H1 (cell line): ENCODE results near the gene HACD2. TPM values are rescaled to one million over a fixed set of nuclear protein-coding genes. Genes with fewer than 3 reads are reported as not detected.

ENCODE experiments used
- BACH1 ChIP-seq: IDR thresholded peaks from 2 replicates; pipeline ENCODE4 v1.6.1; 2012; ENCODE audit warnings: low read length, improper control_type of control experiment
- GABPA ChIP-seq: IDR thresholded peaks from 2 replicates; pipeline ENCODE4 v1.6.1; 2011; ENCODE audit warnings: mild to moderate bottlenecking, low read length, moderate library complexity, borderline replicate concordance; ENCODE audit not compliant: insufficient read depth
- POLR2A ChIP-seq, 2 experiments: IDR thresholded peaks; 1 replicate in 1 of 2; 2 replicates in 1 of 2; pipeline ENCODE4 v1.6.1; 2011; ENCODE audit warnings: low read depth in 2 of 2, low read length in 2 of 2, mild to moderate bottlenecking in 2 of 2; ENCODE audit errors: control extremely low read depth in 1 of 2
- TAF1 ChIP-seq: IDR thresholded peaks from 2 replicates; pipeline ENCODE4 v1.6.1; 2011; ENCODE audit warnings: mild to moderate bottlenecking, low read depth, low read length
- TCF12 ChIP-seq: IDR thresholded peaks from 2 replicates; pipeline ENCODE4 v1.6.1; 2011; ENCODE audit warnings: low read depth, mild to moderate bottlenecking, low read length
- polyA plus RNA-seq, 7 experiments: library from polyadenylated mRNA; depleted of rRNA in 3 of 7; stranded (reverse) in 5 of 7; unstranded in 2 of 7; fragments of >200 nt in 5 of 7; fragments of 200-250 nt in 2 of 7; gene quantifications; 1 replicate in 5 of 7; 2 replicates in 1 of 7; 4 replicates in 1 of 7; pipeline versions ENCODE4 v1.2.1 to v1.2.3, GENCODE V29; 2011 to 2013; ENCODE audit warnings: missing spikeins in 2 of 7, mixed read lengths in 2 of 7
- total RNA-seq: library from RNA; stranded (reverse); fragmentation: NEBNext Ultra II Directional; extraction: Animal tissue kit (Norgen Biotek cat#: 25700); gene quantifications from 2 replicates; pipeline ENCODE4 v1.2.1, GENCODE V29; 2021

HACD2 gene
- total and polyA plus RNA-seq, 2 of the 8 experiments (the other 6 are each of a cell fraction or from before 2014, with no cell fraction given), result 24.9 to 31.2 TPM

GRCh38 chr3:123595396-123596180 is 10.7 kb upstream of the HACD2 start (continued):
- TF ChIP-seq TCF12 (no peak), POLR2A (IDR thresholded peaks at IDR 0.05; ENCODE audit: control extremely low read depth in 1 of 2, low read depth in 2 of 2, low read length in 2 of 2) (no peak), BACH1 (no peak), GABPA (no peak), TAF1 (no peak)
- TF ChIP-seq, all 59 proteins: peak for 0
